CD4-positive, alpha-beta memory T cell (primary cell): Measurements from ENCODE around the gene NKX2-8. TPM values are rescaled to one million over a fixed set of nuclear protein-coding genes. Genes with fewer than 3 reads are reported as not detected.
A peak's percentile ranks its signal among the peaks of the same experiment; 100 is the strongest.
"Not testable (repeated sequence)": the region's sequence is repeated elsewhere in the genome, so short reads cannot be mapped to it uniquely, and the experiment has no call there.

Experiments used
- CTCF ChIA-PET: fragments of 350-600 bp; sonication (Branson Sonifier 250); formaldehyde crosslinking; loops from one replicate; lab custom pipeline; 2021; ENCODE audit warnings: inconsistent platforms; ENCODE audit not compliant: partially characterized antibody; lab: Charles Lee
- POLR2A ChIA-PET: fragments of 350-600 bp; sonication (Branson Sonifier 250); formaldehyde crosslinking; loops from one replicate; lab custom pipeline; 2021; ENCODE audit not compliant: partially characterized antibody; lab: Charles Lee
- DNase-seq, 5 donors: peaks; one replicate each; pipeline versions ENCODE4 v3.0.0 to v3.0.0-alpha.2; 2020 to 2022; ENCODE audit warnings: mixed read lengths in 1 of 5
- H3K27ac ChIP-seq: one replicate; pipeline ENCODE4 v1.7.0; 2013; ENCODE audit warnings: low read depth, low read length
- H3K27me3 ChIP-seq: 2 replicates; pipeline ENCODE4 v1.7.0; 2013; ENCODE audit warnings: mild to moderate bottlenecking, low read length, moderate library complexity; ENCODE audit not compliant: insufficient read depth
- H3K36me3 ChIP-seq: 2 replicates; pipeline ENCODE4 v1.7.0; 2013; ENCODE audit warnings: mild to moderate bottlenecking, low read length, moderate library complexity; ENCODE audit not compliant: insufficient read depth
- H3K4me1 ChIP-seq: 2 replicates; pipeline ENCODE4 v1.7.0; 2013; ENCODE audit warnings: mild to moderate bottlenecking, low read length, moderate library complexity; ENCODE audit not compliant: insufficient read depth
- H3K4me3 ChIP-seq, 2 donors: one replicate each; pipeline ENCODE4 v1.7.0; 2013; ENCODE audit warnings: low read length in 2 of 2, mild to moderate bottlenecking in 1 of 2
- H3K9me3 ChIP-seq, 2 donors: one replicate each; pipeline ENCODE4 v1.7.0; 2013; ENCODE audit warnings: low read length in 2 of 2, control low read depth in 1 of 2; ENCODE audit not compliant: control insufficient read depth in 1 of 2
- H3K27ac Mint-ChIP-seq, 7 donors: one replicate each; pipeline ENCODE4 v1.8.0; 2020 to 2021; ENCODE audit warnings: mixed read lengths in 7 of 7, mild to moderate bottlenecking in 6 of 7, inconsistent platforms in 3 of 7, moderate library complexity in 3 of 7
- H3K27me3 Mint-ChIP-seq, 2 donors: one replicate each; pipeline ENCODE4 v1.8.0; 2020 to 2021; ENCODE audit warnings: mixed read lengths in 2 of 2
- H3K36me3 Mint-ChIP-seq, 2 donors: one replicate each; pipeline ENCODE4 v1.8.0; 2020 to 2021; ENCODE audit warnings: mixed read lengths in 2 of 2, inconsistent platforms in 1 of 2, mild to moderate bottlenecking in 1 of 2
- H3K4me1 Mint-ChIP-seq, 4 donors: one replicate each; pipeline ENCODE4 v1.8.0; 2020 to 2021; ENCODE audit warnings: mixed read lengths in 4 of 4, mild to moderate bottlenecking in 1 of 4
- H3K4me3 Mint-ChIP-seq, 8 donors: one replicate each; pipeline ENCODE4 v1.8.0; 2020 to 2021; ENCODE audit warnings: mixed read lengths in 8 of 8, mild to moderate bottlenecking in 7 of 8, moderate library complexity in 6 of 8, inconsistent platforms in 3 of 8
- H3K9me3 Mint-ChIP-seq, 8 donors: one replicate each; pipeline ENCODE4 v1.8.0; 2020 to 2021; ENCODE audit warnings: mixed read lengths in 8 of 8, mild to moderate bottlenecking in 5 of 8, inconsistent platforms in 3 of 8, moderate library complexity in 1 of 8
- intact Hi-C: fragments of 100-400 bp; cut with micrococcal nuclease; formaldehyde crosslinking; loops from one replicate; pipeline ENCODE4 v1.15.1; 2023
- polyA plus RNA-seq, 2 donors: library from polyadenylated mRNA; unstranded; fragments of 300-500 nt; fragmentation: Illumina TruSeq; gene quantifications; one replicate each; pipeline ENCODE4 v1.2.3, GENCODE V29; 2021
- total RNA-seq, 2 experiments: library from RNA; stranded (reverse); gene quantifications; one replicate each; pipeline ENCODE4 v1.2.3, GENCODE V29; 2021

The NKX2-8 gene
- total and polyA plus RNA-seq, 4 experiments from 2014 or later: not detected

GRCh38 chr14:36553656-36554260 is 28.7 kb downstream of the NKX2-8 start:
- intact Hi-C loops: no loop called here
- H3K9me3 ChIP-seq: no peaks in the 10 kb centered on the region
- Mint-ChIP-seq H3K9me3 (no peaks in the 10 kb centered on the region), H3K27me3 (peaks cover 6 to 13% of the 10 kb centered on the region in 2 donors), H3K27ac (no peak overlapping the region), H3K4me3 (no peak overlapping the region), H3K4me1 (peaks cover 0 to 4% (median 3%) of the 10 kb centered on the region in 4 donors), H3K36me3 (no peaks in the 10 kb centered on the region)
- no peak overlapping the region for H3K4me3 ChIP-seq
- H3K27ac ChIP-seq: no peak overlapping the region
- no peaks in the 10 kb centered on the region for H3K4me1 ChIP-seq
- no peaks in the 10 kb centered on the region for H3K36me3 ChIP-seq
- no peak for DNase-seq
- ChIA-PET POLR2A (no interaction called here), CTCF (interaction anchor here (0.6 to 1.8 kb wide), 5 partner anchors 9 to 671 kb away, joined by 3 to 4 read pairs (median 3); no protein-coding TSS in a partner anchor)
- no peaks in the 10 kb centered on the region for H3K27me3 ChIP-seq

DNA sequence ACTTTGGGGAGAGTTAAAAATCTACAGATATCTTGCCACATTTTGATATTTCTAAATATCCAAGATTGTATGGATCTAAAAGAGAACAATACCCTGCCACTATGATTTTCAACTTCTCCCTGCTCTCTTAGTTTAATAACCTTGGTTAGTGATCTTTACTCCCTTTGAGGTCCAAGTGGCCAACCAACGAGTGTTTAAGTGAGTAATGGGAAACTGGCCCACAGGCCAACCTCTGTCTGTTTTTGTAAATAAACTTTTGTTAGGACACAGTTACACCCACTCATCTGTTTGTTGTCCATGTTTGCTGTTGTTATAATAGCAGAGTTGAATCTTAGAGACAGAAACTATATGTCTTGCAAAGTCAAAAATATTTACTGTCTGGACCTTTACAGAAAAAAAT is 31.5 kb downstream of the NKX2-8 start:
- Mint-ChIP-seq H3K4me3 (no peak overlapping the region), H3K36me3 (no peaks in the 10 kb centered on the region), H3K4me1 (peaks cover 0 to 1% (median 0%) of the 10 kb centered on the region in 4 donors), H3K27me3 (peaks cover 8 to 13% of the 10 kb centered on the region in 2 donors), H3K27ac (no peak overlapping the region), H3K9me3 (no peaks in the 10 kb centered on the region)
- no peaks in the 10 kb centered on the region for H3K9me3 ChIP-seq
- no peaks in the 10 kb centered on the region for H3K4me1 ChIP-seq
- DNase-seq: no peak
- no peak overlapping the region for H3K27ac ChIP-seq
- no peaks in the 10 kb centered on the region for H3K27me3 ChIP-seq
- ChIA-PET CTCF (no interaction called here), POLR2A (no interaction called here)
- intact Hi-C loops: no loop called here
- no peak overlapping the region for H3K4me3 ChIP-seq
- H3K36me3 ChIP-seq: no peaks in the 10 kb centered on the region

DNA sequence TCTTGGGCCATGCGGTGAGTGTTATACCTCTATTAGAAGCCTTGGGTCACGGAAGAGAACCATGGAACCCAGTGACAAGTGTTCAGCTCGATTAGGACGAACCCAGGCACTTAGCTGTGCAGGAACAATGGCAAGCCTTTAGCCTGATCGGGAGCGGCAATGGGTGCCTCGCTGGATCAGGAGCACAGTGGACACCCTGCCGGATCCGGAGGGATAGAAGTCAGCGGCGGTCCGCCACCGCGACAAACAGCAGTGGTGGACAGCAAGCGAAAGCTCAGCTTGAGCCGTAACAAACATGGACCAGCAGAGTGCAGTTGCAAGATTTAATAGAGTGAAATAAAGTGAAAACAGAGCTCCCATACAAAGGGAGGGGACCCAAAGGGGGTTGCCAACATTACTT is 38.1 kb downstream of the NKX2-8 start:
- H3K4me1 ChIP-seq, H3K4me1 Mint-ChIP-seq, H3K36me3 Mint-ChIP-seq, DNase-seq, H3K4me3 ChIP-seq, H3K9me3 Mint-ChIP-seq, H3K9me3 ChIP-seq, intact Hi-C loops, H3K4me3 Mint-ChIP-seq, H3K36me3 ChIP-seq, H3K27me3 Mint-ChIP-seq, H3K27ac ChIP-seq, H3K27me3 ChIP-seq, POLR2A ChIA-PET: not testable (repeated sequence)
- H3K27ac Mint-ChIP-seq: peak overlapping the region in 1 of 7 donors; percentile 13
- CTCF ChIA-PET: interaction anchor here (1.9 kb wide), 1 partner anchor 9 kb away, joined by 4 read pairs; no protein-coding TSS in a partner anchor

DNA sequence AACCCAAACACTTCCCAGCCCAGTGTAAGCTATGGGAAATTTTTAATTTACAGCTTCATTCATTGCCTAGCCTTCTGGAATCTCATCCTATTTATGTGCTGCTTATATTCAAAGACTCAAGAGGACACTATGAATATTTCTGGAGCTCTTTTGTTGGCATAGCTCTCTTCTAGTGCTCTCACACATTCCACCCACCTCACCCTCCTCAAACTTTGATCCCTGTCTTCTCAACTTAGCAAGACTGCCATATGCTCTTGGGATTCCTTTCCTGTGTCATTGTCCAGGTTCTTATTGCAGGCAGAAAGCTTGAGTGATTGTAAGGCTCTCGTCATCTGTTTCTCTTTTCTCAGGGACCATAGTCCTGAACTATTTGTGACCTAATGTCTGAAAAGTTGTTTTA is 44.4 kb downstream of the NKX2-8 start:
- Histone ChIP-seq H3K4me3 (no peak overlapping the region), H3K9me3 (no peaks in the 10 kb centered on the region), H3K36me3 (no peaks in the 10 kb centered on the region), H3K27me3 (no peaks in the 10 kb centered on the region), H3K4me1 (no peaks in the 10 kb centered on the region), H3K27ac (no peak overlapping the region)
- no peaks in the 10 kb centered on the region for H3K4me1 Mint-ChIP-seq
- POLR2A ChIA-PET: no interaction called here
- intact Hi-C loops: no loop called here
- no peak overlapping the region for H3K4me3 Mint-ChIP-seq
- H3K27me3 Mint-ChIP-seq: peaks cover 8 to 14% of the 10 kb centered on the region in 2 donors
- H3K36me3 Mint-ChIP-seq: peaks cover 0 to 2% of the 10 kb centered on the region in 2 donors
- H3K9me3 Mint-ChIP-seq: peaks cover 0 to 18% (median 9%) of the 10 kb centered on the region in 8 donors
- CTCF ChIA-PET: no interaction called here
- DNase-seq: no peak
- no peak overlapping the region for H3K27ac Mint-ChIP-seq

Other genes starting within 250 kb of the NKX2-8 start
- gene NKX2-1, start 62.4 kb downstream of the NKX2-8 start, total RNA-seq: not detected
- not detected for gene NKX2-1, start 62.4 kb downstream of the NKX2-8 start, polyA plus RNA-seq
- gene PAX9, start 79.2 kb upstream of the NKX2-8 start, total RNA-seq: not detected
- under 1 TPM in 1 of 2 donors, not detected in 1; 0.03 TPM for gene PAX9, start 79.2 kb upstream of the NKX2-8 start, polyA plus RNA-seq